NCI-H1105 (cell line): ENCODE results near the gene CDA.
A peak's percentile ranks its signal among the peaks of the same experiment; 100 is the strongest.

Experiments
- DNase-seq: peaks from one replicate; lab custom pipeline; 2025; lab: John Stamatoyannopoulos, UW

CDA gene

DNA sequence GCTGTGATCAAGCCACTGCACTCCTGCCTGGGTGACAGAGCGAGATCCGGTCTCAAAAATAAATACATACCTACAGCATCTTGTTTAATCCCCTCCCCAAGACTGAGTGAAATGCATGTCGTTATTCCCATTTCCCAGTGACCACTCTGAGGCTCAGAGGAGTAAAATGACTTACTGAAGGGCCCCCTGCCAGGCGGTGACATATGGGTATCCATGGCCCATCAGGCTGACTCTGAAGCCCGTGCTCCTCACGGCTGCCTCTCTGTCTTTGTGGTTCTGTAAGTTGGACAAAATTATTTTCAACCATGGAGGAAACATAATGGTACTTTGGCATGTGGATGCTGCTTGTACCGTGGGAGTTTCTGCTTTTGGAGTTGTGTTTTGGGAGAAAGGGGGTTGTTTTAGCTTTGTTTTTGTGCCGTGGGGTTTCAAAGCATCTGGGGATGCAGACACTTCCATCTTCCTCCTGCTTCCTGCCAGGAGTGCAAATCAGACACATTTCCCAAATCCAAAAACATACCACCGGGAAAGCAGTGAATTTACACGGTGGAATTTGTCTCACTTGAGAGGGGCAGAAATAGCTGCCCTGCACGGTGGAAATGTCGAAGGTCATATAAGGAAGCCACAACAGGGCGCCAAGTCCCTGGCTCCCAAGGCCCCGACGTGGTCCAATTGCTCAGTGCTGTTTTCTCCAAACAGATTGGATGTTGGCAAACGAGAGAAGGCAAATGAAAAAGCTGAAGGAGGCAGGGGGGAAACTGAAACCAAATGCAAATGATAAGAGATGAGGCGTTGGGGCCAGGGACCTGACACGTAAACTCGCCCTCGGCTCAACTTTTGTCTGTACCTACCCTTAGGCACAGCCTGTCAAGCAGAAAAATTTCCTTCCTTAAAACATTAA lies 27.3 kb downstream of the CDA start:
- no peak for DNase-seq

DNA sequence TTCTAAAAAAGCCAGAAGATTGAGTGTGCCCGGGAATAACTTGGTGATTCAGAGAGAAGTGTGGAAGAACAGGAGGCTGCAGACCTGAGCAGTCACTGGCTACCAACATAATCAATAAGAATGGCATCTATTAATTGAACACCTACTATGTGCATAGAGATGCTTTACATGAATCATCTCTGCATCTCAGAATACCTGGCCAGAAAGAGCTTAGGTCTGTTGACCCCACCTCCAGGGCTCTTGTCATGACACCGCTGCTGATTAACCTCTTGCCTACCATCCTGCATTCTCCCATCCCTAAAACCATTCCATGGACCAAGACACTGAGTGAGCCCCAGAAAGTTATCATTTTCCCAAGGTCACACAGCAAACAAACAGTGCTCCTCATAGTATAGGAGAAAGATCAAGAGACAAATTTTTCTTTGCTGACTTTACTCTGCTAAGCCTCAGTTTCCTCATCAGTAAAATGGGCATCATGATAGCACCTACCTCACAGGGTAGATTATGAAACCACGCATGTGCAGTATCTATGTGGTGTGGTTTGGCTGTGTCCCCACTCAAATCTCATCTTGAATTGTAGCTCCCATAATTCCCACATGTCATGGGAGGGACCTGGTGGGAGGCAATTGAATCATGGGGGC lies 28.1 kb downstream of the CDA start:
- no peak for DNase-seq

DNA sequence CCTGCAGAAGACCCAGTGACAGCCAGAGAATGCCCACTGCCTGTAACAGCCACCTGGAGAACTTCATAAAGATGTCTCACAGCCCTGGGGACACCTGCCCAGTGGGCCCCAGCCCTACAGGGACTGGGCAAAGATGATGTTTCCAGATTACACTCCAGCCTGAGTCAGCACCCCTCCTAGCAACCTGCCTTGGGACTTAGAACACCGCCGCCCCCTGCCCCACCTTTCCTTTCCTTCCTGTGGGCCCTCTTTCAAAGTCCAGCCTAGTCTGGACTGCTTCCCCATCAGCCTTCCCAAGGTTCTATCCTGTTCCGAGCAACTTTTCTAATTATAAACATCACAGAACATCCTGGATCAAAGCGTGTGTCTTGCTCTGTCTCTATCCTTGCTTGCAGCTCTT lies 29.7 kb downstream of the CDA start:
- no peak for DNase-seq

DNA sequence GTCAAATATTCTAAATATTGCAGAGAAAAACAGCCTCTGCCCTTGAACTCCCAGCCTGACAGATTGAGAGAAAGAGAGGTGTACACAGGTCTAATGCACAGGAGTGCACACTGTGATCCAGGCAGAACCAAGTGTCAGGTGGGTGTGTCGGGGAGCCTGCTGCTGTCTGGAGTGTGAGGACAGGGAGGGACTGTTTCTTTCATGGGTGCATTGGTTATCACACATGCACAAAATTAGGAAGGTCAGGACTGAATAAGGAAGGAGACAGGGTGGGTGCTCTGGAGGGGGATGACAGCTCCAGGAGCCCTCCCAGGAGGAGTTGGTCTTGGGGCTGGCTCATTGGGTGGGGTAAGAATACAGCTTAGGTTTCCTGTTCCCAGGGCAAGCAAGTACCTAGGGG lies 31.1 kb downstream of the CDA start:
- no peak for DNase-seq

DNA sequence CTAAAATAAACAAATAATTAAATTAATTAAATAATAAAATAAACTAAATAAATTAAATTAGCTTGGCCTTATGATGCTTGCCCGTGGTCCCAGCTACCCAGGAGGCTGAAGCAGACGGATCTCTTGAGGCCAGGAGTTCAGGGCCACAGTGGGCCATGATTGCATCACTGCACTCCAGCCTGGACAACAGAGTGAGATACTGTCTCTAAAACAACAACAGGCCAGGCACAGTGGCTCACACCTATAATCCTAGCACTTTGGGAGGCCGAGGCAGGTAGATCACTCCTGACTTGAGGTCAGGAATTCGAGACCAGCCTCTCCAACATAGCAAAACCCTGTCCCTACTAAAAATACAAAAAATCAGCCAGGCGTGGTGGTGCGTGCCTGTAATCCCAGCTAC lies 32.1 kb downstream of the CDA start:
- DNase-seq: no peak

DNA sequence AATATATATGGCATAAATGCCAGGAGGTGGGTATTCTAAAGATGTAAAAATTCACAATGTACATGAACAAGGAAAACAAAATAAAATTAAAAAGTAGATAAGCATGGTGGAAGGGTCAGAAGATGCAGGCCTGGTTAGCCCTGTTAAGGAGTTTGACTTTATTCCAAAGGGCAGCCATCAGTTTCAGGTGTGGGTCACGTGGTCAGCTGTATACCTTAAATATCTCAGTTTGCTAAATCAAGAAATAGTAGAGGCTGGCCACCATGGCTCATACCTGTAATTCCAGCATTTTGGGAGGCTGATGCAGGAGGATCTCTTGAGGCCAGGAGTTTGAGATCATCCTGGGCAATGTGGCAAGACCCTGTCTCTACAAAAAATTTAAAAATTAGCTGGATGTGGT lies 35.8 kb downstream of the CDA start:
- no peak for DNase-seq

DNA sequence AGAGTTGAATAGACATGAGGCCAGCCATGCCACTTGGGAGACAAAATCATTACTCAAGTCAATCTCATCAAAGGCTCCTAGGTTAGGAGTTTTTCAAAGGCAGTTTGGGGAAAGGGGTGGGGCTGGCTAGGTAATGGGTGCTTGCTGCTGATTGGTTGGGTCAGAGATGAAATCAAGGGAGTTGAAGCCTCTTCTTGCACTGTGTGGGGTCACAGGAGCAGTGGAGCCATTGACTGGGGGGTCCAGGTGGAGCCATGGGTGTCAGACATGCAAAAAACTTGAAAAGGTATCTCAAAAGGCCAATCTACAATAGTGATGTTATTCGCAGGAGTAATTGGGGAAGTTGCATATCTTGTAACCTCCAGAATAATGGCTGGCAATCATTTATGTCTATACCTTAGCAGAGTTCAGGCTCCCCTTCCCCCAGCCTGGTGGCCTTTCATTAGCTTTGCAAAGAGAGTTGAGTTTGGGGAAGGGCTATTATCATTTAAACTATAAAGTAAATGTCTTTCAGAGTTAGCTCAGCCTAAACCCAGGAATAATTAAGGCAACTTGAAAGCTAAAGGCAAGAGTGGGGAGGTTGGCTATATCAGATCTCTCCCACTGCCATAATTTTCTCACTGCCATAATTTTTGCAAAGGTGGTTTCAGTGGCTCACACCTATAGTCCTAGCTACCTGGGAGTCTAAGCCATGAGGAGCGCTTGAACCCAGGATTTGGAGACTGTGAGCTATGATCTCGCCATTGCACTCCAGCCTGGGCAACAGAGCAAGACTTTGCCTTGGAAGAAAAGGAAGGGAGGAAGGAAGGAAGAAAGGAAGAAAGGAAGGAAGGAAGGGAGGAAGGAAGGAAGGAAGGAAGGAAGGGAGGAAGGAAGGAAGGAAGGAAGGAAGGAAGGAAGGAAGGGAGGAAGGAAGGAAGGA lies 36.5 kb downstream of the CDA start:
- no peak for DNase-seq

DNA sequence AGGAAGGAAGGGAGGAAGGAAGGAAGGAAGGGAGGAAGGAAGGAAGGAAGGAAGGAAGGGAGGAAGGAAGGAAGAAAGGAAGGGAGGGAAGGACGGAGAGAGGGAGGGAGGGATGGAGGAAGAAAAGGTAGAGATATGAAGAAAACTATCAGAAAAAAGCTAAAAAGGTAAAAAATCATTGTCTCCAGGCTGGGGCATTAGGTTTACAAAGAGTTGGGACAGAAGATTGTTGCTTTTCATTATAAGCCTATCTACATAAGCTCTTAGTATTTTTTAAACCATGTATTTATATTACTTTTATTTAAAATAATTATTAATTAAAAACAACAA lies 37.2 kb downstream of the CDA start:
- DNase-seq: no peak

DNA sequence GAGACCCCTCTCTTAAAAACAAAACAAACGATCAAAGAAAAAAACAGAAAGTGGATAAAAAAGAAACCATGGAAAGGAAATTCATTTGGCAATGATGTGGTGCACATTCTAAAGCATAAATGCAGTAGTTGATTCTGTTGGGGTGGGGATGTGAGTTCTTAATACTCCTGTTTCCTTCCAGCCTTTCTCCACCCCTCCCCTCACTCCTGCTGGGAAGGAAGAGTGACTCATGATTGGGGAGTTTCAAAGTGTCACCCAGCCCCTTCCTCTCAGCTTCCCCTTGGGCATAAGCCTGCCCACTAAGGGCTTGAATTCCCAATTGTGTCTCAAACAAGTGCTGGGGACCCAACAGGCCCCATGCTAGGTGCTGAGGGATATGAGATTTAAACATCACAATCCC lies 37.6 kb downstream of the CDA start:
- DNase-seq: no peak

DNA sequence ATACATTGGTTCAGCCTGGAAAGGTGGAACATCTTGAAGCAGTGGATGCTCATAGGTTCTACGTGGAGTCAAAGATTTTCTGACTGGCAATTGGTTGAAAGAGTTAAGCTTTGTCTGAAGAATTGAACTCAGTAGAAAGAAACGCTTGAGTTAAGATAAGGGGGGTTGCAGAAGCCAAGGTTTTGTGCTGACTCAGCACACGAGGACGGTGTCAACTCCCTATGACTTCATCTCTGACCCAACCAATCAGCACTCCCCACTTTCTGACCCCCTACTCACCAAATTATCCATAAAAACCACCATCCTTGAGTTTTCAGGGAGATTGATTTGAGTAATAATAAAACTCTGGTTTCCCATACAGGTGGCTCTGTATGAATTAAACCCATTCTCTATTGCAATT lies 41.8 kb downstream of the CDA start:
- no peak for DNase-seq

DNA sequence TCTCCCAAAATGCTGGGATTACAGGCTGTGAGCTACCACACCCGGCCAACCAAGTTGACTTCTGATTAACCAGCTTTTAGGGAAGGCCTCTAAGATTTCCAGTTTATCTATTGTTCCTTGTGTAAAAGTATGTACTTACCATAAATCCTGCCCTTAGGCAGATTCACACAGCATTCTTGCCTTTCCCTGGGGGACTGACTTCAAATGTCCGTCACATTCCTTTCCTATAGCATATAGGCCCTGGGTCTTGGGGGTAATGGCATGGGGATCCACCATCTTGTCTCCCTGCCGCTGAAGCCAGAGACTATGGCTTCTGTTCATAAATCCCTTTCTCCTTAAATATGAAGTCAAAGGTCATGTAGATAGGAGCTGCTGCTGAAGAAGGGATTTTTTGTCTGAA lies 43.5 kb downstream of the CDA start:
- DNase-seq: no peak

DNA sequence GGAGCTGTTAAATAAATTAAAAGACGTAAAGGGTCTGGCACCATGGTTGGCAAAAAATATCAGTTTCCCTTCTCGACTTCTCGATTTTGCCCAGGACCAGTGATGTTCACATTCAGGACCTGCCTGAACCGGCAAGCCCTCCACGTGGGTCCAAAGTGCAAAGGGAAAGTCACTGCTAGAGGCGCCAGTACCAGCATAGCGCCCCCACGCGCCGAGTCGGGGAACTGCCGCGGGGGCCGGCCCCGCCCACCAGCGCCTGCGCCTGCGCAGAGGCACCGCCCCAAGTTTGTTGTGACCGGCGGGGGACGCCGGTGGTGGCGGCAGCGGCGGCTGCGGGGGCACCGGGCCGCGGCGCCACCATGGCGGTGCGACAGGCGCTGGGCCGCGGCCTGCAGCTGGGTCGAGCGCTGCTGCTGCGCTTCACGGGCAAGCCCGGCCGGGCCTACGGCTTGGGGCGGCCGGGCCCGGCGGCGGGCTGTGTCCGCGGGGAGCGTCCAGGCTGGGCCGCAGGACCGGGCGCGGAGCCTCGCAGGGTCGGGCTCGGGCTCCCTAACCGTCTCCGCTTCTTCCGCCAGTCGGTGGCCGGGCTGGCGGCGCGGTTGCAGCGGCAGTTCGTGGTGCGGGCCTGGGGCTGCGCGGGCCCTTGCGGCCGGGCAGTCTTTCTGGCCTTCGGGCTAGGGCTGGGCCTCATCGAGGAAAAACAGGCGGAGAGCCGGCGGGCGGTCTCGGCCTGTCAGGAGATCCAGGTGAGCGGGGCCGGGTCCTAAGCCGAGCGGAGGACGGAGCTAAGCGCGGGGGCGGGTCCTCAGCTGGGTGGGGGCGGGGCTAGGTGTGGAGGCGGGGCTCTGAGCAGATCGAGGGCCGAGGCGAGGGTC lies 44.5 kb downstream of the CDA start, which contains the start of gene PINK1:
TSS of gene PINK1 (plus strand) at position 269 of the 875 bp plus-strand sequence. CDS start at position 360, 91 bp downstream.
- peak; percentile 91 for DNase-seq

DNA sequence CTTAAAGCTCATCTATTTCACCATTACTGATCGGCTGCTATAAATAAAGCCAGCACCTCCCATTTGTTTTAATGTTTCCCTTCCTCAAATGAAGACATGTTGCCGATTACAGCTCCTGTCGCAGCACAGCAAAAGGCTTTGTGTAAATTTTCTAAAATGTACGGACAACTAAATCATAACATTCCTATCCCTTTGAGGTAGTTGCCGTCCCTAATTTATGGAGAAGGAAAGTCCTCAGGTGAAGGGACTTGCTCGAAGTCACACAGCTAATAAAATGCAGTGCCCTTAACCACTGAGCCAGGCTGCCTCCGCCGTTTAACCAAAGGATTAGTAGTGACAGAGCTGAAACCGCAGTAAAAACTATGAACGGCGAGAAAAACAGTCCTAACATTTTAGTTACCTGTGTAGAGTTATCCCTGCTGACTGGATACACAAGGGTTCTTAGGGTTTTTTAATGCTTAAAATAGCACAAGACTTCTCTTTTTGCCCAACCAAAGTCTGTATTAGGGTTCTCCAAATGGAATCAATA lies 45.2 kb downstream of the CDA start:
- no peak for DNase-seq

DNA sequence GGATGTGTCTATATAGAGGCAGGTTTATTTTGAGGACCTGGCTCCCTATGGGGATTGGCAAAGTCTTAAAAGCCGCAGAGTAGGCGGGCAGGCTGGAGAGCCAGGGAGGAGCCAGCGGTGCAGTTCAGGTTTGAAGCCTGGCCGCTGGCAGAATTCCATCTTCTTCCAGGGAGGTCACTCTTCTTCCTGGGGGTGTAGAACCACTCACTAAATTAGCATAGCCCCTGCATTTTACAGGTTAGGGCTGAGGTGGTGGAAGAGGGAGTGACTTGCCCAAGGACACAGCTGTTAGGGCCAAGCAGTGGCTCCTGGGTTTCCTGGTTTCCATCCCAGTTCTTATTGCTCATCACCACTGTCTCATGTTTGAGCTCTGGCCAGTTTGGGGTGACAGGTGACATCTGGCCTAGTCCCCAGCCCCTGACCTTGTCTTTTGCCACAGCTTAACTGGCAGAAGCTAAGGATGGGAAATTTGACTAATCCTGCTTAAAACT lies 45.7 kb downstream of the CDA start:
- peak; percentile 57 for DNase-seq

DNA sequence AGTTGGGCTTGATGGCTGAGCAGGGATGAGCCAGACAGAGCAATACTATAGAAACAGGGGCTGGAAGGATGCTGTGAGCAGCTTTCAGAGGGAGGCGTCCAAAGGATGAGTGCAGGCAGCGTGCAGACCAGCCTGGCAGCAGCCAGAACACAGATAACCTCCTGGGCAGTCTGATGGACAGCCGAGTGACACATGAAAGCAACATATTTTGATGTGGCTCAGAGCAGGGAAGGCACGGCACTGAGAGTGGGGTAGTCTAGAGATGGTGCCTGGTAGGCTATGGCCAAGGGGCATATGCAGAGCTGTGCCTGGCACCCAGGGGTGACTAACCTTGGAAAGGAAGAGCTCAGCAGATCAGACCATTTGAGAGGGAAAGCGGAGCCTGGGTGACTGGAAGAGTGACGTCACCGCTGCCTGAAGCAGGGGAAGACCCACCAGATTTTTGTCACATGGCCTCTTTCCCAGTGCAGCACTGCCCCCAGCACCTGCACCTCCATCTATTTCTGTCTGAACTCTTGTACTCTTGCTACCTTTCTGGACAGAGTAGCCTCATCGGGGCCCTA lies 48.0 kb downstream of the CDA start:
- DNase-seq: no peak

DNA sequence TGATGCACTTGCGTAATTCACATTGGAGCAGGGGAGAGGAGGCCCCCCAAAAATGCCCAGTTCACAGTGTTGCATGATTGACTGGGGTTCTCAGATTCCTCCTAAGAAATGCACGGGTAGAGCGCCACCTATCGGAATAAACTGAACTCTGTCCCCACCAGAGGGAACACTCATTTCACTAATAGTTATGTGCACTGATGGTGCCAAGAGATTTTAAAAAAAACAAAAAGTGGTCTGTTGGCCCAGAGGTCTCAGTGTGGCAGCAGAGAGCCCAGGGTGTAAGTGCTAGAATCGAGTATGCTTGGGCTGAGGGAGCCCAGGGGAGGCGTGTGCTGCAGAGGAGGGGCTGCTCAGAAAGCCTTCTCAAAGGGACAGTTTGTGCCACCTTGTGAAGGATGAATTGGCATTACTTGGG lies 51.3 kb downstream of the CDA start:
- peak; percentile 30 for DNase-seq

DNA sequence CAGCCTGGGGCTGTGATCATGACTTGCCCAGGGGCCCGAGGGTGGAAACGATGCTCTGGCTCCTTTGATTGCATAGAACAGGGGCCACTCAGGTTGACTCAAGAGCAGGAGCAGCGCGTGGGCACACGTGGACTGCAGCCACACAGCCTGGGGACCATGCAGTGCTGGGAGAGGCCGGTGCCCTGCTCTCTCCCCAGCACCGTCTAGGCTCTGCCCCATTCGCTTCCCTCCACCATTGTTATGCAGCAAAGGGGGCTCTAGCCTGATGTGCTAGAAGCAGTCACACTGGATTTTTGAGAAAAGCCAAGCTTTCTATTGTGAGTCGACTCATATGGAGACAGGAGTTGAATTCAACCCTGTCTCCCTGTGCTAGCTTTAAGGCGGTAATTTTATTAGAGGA lies 53.1 kb downstream of the CDA start:
- DNase-seq: no peak

DNA sequence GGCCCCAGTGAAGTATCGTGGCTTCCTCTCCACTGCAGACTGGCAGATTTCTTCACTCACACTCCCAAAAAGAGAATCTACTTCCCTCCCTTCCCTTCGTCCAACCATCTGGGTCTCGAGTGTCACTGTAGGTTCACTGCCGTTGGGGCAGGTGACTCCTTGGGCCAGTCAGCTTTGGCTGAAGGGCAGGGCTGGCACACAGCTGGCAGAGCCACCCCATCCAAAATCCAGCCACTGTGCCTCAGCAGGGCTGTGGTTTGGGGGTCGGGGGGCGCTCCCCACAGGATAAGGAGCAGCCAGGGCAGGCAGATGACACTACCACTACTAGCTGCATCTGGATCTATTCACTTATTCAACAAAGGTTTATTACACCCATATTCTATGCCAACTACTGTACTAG lies 54.2 kb downstream of the CDA start:
- no peak for DNase-seq

DNA sequence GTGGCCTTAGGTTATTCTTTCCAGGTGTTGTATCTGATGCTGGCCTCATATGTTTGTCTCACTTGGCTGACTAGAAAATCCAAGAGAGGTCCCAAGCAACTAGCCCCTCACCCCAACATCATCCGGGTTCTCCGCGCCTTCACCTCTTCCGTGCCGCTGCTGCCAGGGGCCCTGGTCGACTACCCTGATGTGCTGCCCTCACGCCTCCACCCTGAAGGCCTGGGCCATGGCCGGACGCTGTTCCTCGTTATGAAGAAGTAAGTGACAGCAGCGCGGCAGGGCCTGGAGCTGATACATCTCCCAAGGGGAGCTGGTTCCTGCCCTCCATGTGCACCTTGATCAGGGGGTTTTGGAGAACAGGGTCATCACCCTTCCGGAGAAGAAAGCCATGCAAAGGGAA lies 55.5 kb downstream of the CDA start:
- no peak for DNase-seq

DNA sequence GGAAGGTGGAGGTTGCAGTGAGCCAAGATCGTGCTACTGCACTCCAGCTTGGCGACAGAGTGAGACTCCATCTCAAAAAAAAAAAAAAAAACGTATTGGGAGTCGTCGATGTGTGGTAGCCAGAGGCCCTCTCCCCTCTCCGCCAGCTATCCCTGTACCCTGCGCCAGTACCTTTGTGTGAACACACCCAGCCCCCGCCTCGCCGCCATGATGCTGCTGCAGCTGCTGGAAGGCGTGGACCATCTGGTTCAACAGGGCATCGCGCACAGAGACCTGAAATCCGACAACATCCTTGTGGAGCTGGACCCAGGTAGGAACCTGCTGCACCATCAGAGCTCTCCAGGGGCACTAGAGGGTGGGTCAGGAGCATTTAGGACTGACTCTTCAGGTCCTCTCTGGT lies 56.5 kb downstream of the CDA start:
- DNase-seq: no peak

DNA sequence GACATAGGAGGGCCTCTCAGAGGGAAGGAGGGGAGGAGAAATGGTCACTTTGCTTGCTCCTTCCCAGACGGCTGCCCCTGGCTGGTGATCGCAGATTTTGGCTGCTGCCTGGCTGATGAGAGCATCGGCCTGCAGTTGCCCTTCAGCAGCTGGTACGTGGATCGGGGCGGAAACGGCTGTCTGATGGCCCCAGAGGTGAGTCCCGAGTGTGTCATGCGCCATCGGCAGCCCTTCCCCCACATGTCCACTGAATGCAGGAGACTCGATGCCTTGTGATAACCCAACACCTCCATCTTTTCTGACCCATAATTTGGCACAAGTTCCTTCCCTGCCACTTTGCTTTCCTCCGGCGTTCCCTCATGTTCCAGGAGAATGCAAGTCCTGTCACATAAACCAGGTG lies 59.5 kb downstream of the CDA start:
- DNase-seq: no peak
